IPS-18c (cell line): ENCODE measurements around the gene ICE1.

Source experiments
- H3K4me3 ChIP-seq: 2 replicates; pipeline ENCODE4 v1.7.0; 2013; ENCODE audit warnings: low read depth, mild to moderate bottlenecking, low read length, moderate library complexity; ENCODE audit not compliant: insufficient read depth
- H3K9me3 ChIP-seq: one replicate; pipeline ENCODE4 v1.6.1; 2013; ENCODE audit warnings: mild to moderate bottlenecking, low read length, moderate library complexity; ENCODE audit not compliant: control insufficient read depth, insufficient read depth

The ICE1 gene

DNA sequence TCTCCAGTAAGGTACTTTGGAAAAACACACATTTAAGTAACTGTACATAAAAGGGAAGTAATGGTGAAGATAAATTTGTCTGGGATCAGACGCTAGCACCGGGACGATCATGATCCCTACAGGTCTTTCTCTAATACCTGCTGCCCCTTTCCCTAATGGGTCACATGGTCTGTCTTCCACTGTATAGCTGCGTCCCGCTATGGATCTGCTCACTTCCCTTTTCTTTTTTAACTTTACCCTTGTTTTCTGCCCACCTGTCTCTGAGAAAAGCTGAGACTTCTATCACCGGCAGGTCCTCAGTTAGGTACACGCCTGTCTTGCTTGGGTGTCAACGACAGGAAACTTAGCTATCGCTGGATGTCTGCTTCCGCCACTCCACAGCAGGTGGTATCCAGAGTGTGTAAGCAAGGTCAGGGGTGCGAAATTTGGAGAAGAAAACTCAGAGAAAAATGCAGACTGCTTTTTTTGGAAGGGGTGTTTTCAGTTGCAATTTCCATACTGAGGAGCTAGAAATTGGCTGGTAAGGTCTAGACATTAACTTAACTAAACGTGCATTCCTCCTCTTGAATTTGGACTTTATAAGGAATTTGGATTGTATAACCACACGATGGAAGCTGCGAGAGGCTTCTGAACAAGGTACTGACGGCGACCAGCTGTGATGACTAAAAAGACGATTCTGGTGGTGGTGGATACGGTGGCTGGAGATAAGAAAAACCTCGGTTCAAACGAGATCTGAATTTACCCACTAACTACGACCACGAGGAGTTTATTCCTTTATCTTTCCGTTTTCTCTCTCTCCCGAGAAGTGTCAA lies 1.1 kb upstream of the ICE1 start:
- Histone ChIP-seq H3K9me3 (no peaks in the 10 kb centered on the region), H3K4me3 (peak overlapping the region; percentile 72)

DNA sequence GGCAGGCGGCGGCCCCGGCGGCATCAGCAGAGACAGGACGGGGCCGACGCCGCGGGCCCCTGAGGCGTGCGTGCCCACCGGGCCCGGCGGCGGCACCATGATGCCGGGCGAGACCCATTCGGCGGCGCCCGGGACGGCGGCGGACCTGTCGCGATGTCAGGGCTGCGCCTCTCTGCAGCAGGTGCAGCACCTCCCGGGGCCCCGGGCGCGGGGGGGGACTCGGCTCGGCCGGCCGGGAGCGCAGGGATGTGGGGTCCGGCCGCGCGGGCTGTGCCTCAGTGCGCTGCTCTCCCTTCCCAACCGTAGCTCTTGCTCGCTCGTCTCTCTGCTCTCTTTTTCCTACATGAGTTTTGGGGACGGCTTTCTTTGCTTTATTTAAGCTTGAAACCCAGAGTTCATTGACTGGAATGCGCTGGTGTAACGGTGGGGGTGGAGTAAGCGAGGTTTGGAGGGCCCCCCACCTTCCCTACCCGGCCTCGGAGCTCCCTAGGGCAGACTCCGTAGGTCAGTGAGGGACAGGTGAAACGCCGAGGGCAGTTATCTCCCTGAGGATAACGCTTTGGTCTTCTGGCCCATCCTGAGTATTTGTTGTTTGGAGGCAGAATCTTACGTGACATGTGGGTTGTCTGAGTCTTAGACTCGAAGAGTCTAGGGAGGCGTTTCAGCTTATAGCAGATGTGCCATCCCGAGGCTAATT lies 490 bp downstream of the ICE1 start:
- Histone ChIP-seq H3K4me3 (peak overlapping the region; percentile 87), H3K9me3 (no peaks in the 10 kb centered on the region)

DNA sequence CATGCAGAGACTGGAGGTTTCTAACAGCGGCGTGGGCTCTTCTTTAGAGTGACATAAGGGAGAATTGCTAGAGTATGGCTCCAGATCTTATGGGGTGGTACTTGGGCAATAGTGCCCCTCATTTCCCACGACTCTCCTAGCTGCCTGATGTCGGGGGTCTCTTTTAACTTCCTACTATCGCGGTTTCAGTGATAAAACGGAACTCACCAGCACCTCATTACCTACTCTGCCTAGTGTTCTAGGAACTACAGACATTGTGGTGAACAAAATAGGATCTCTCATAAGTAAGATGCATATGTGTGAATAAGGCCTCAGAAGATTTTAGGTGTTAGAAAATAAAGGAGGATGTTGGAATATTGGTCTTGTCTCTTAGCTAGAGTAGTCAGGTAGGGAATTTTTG lies 1.1 kb downstream of the ICE1 start:
- no peaks in the 10 kb centered on the region for H3K9me3 ChIP-seq
- H3K4me3 ChIP-seq: peak overlapping the region; percentile 87

DNA sequence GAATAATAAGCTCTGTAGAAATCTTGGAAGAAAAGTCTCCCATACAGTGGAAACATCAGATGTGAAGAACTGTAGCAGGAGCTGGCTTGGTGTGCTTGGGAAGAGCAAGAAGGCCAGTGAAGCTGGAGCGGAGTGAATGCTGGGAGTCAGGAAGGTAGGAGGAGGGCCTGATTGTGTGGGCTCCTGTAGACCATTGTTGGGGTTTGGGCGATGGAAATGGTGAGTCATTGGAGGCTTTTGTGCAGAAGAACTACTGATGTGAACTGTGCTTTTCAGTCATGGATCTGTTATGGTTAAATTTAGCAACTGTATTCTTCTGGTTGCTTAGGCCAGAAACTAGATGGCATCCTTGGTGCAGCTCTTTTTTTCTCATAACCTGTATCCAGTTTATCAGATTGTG lies 2.3 kb downstream of the ICE1 start:
- Histone ChIP-seq H3K4me3 (no peak overlapping the region), H3K9me3 (no peaks in the 10 kb centered on the region)

DNA sequence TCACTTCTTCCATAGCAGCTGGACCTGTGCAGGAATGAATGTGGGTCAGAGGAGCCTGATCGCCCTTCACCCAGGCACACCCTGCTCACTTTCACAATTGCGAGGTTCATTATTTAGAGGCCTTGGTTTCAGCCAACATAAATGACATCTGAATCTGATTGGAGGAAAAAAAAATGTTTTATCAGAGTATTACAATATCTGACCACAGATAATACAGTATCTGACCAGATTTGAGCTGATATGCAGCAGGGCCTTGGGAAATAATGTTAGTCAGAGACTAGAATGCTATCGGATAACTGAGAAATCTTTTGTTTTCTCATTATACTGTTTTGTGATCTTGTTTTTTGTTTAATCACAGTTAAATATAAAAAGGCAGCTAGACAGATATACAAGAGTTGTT lies 7.7 kb downstream of the ICE1 start:
- Histone ChIP-seq H3K4me3 (no peak overlapping the region), H3K9me3 (no peaks in the 10 kb centered on the region)

DNA sequence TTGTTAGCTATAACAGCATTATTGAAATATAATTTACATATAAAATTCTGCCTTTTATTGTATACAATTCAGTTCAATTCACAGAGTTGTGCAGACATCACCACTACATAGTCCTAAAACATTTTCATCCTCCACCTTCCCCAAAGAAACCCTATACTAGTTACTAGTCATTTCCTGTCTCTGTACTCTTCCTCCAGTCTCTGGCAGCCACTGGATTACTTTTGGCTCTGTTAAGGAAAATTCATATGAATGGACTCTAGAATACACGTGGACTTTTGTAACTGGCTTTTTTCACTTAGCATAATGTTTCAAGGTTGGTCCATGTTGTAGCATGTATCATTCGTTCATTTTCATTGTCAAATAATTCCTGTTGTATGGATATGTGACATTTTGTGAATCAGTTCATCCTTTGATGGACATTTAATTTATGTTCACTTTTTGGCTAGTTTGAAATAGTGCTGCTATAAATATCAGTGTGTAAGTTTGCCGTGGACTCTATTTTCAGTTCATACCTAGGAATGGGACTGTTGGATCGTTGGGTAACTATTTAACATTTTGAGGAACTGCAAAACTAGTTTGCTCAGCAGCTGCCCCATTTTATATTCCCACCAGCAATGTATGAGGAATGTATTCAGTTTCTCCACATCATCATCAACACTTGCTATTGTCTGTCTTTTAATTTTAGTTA lies 9.7 kb downstream of the ICE1 start:
- H3K9me3 ChIP-seq: no peaks in the 10 kb centered on the region
- no peak overlapping the region for H3K4me3 ChIP-seq

DNA sequence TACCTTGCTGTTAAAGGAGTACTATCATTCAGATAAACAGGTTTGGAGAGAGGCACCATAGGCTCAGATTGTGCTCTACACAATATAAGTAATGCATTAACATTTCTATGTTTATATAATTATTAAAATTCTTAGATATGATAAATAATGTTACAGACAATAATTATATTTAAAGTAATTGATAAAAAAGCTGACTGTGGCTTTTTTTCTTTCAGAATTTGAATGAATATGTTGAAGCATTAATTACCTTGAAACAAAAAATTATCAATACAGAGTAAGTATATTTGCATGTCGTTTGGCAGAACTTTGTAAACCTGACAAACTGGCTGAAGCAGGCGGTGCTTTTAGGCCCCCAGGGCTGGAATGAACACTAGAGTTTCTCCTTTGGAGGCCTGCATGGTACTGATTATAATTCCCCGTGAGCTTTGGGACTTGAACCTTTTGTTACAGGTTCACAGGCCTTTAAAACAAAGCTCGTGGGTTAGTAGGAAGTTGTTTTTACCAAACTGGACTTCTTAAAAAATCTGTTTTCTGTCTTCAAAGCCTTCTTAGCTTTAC lies 13.8 kb downstream of the ICE1 start:
- Histone ChIP-seq H3K4me3 (no peak overlapping the region), H3K9me3 (no peaks in the 10 kb centered on the region)

DNA sequence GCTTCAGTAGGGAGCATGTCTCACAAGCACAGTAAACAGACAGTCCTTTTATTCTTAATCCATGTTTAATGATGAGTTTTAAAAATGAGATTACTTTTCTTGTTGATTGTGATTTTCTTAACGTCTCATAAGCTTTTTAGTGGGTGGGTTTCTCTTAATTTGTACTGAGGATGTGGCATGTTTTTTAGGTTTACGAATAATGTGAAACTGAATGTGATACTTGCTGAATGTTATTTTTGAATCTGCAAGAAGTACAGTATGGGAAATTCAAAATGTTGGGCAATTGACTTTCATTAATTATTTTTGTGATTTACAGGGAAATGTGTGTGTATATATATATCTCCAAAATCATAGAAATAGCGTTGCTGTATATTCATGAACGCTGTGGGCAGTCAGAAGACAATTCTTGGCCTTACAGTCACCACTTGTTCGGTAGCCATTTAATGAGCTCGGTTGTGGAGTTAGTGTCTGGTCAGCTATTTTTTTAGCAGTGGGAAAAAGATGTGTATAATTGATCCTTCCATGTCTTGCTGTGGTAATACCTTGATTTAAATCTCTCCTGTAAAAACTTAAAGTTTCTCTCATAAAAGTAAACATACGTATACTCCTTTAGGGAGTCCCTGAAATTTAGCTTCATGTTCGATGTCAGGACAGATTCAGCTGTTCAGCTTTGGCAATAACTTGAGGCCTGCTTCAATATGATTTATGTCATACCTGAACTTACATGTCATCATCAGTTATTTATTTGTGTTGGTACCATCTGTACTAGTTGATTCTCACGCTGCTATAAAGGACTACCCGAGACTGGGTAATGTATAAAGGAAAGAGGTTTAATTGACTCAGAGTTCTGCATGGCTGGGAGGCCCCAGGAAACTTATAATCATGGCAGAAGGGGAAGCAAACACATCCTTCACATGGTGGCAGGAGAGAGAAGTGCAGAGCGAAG lies 15.0 kb downstream of the ICE1 start:
- H3K4me3 ChIP-seq: no peak overlapping the region
- H3K9me3 ChIP-seq: no peaks in the 10 kb centered on the region

DNA sequence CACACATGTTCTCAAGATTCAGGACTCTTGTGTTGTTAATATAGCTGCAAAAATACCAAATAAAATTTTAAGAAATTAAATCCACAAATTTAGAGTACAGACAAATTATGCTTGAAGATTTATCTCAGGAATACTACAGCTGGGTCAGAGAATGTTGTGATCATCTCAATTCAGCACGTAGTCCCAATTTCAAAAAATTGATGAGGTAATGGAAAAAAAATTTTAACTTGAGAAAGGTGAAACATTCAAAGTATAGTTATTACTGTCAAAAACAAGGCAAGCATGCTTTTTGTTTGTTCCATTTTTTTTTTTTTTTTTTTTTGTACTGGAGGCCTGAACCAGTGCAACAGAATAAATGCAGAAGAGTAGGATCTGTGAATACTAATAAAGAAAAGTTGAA lies 29.4 kb downstream of the ICE1 start:
- Histone ChIP-seq H3K4me3 (no peak overlapping the region), H3K9me3 (no peaks in the 10 kb centered on the region)

DNA sequence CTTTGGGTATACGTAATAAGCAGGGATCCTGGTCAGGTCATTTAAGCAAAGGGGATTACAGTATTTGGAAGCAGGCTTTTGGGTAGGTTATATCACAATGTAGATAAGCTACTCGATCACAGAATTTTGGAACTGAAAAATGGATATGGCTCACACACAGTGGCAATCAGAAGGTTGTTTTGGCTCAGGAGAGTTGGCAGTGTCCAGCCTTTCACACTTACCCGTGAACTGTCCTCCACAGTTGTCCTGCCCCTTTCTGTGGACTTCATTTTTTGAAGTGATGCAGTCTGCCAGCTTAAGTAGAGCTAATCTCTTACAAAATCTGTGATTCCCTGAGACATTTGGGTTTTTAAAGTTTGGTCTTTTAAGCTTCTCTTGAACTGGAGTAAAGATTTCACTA lies 30.7 kb downstream of the ICE1 start:
- Histone ChIP-seq H3K9me3 (no peaks in the 10 kb centered on the region), H3K4me3 (no peak overlapping the region)

DNA sequence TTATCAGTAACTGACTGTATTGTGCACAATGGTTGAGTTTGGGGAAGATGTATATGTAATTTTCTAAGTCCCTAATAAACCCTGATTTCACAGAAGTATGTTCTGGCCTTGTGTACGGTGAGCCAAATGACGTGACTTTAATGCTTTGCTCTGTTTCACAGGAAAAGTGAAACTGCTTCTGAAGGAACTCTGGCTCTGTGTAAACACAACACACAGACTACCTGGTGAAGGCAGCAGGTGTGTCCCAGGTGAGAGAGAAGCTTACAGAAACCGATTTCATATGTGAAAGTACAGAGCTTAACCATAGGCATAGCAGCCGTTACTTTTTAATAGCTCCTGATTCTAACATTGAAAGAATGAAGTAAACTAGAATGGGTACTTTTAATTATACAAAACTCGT lies 31.9 kb downstream of the ICE1 start:
- H3K9me3 ChIP-seq: no peaks in the 10 kb centered on the region
- H3K4me3 ChIP-seq: no peak overlapping the region

DNA sequence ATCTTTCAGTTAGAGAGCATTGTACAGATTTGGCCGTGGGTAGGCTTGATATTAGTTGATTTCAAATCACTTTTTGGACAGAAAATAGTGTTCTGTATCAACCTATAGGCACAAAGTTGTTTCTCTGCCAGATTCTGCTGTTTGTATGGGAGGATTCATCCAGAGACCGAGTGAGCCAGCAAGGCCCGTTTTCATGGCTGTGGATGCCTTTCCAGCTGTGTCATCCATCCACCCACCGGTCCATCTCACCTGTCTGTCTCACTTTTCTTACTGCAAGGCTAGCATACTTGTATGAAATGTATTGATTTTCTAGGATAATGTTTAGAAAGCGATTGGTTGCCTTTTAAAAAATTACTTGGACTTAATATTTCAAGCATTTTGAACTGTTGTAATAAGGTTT lies 34.4 kb downstream of the ICE1 start:
- no peaks in the 10 kb centered on the region for H3K9me3 ChIP-seq
- no peak overlapping the region for H3K4me3 ChIP-seq

DNA sequence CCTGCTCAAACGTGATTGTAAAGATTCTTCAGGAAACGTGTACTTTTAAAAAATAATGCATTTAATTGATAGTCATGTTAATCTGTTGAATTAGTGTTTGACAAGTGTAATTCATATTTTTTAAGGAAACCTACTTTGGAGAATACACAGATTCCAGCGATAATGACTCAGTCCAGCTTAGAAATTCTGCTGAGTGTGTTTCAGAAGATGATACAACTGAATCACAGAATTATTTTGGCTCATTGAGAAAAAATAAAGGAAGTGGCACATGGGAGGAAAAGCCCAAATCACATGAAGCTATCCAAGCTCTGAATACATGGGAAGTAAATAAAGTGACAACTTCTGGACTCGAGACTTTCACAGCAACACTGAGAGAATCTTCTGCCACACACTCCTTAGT lies 37.8 kb downstream of the ICE1 start:
- no peaks in the 10 kb centered on the region for H3K9me3 ChIP-seq
- no peak overlapping the region for H3K4me3 ChIP-seq

DNA sequence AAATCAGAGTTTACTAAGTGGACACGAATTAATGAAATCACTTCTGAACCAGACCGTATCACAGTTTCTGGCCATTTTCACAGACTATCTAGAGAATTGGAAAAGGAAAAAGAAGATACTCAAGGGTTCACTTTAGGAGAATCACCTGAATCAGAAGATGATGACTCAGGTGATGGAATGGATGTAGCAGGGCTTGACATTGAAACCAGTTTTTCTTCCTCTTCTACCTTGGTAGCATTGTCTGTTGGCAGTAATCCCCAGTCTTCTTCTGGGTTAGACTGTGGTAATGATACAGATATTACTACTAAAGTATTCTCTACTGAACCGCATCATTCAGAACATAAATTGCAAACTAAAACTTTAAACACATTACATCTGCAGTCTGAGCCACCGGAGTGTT lies 38.5 kb downstream of the ICE1 start:
- no peak overlapping the region for H3K4me3 ChIP-seq
- no peaks in the 10 kb centered on the region for H3K9me3 ChIP-seq

DNA sequence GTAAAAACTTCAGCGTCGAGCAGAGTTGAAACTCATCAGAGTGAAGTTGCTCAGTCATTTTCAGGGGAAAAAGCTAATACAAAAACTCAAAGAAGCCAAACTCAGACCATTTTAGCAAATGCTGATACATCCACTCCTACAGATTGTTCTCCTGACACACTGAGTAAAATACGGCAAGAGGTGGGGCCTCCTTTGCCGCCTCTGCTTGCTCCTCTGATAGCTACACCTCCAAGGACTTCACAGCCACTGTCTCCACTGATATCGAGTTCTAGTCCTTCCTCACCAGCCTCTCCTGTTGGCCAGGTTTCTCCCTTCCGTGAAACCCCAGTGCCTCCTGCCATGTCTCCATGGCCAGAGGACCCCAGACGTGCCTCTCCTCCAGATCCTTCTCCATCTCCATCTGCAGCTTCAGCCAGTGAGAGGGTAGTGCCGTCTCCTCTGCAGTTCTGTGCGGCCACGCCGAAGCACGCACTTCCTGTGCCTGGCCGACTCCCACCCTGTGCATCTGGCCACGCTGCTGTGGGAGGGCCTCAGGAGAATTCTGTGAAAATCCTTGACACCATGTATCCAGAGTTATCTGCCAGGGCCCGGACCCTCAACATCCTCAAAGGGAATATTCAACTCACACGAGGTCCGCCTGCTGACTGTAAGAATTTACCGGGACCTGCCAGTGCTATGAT lies 41.7 kb downstream of the ICE1 start:
- Histone ChIP-seq H3K4me3 (no peak overlapping the region), H3K9me3 (no peaks in the 10 kb centered on the region)

DNA sequence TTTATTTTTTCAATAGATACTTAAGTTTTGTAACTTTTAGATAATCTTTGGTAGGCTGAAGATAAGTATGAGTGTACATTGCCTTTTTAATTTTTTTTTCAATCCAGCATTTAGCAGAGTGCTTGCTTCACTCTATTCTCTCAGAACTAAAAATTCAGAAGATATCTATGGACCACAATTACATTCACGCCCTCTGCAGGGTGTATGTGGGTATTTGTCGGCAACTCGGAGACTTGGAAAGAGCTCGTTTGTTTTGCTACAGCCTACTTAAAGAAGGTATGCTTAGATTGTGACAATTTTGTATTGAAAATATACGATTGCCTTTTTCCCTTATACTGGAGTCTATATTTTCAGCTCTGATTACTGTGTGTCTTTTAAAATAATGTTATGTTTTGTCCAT lies 43.8 kb downstream of the ICE1 start:
- Histone ChIP-seq H3K9me3 (no peaks in the 10 kb centered on the region), H3K4me3 (no peak overlapping the region)
